HFF-Myc (cell line): ENCODE measurements around the gene PITX2.

ENCODE experiments used
- DNase-seq: peaks from one replicate; pipeline ENCODE4 v3.0.0-alpha.2; 2011; ENCODE audit warnings: low read depth; ENCODE audit errors: extremely low read depth
- H3K4me3 ChIP-seq: replicated peaks from 2 replicates; pipeline ENCODE4 v1.5.1; 2011; ENCODE audit warnings: low read depth, mild to moderate bottlenecking, control low read depth, low read length
- TF ChIP-seq, protein P1 (sequence below): IDR thresholded peaks from 2 replicates; pipeline ENCODE4 v1.5.1; 2012; ENCODE audit warnings: mild to moderate bottlenecking, low read depth, low read length, control low read depth; ENCODE audit errors: missing control alignments

PITX2 gene

DNA sequence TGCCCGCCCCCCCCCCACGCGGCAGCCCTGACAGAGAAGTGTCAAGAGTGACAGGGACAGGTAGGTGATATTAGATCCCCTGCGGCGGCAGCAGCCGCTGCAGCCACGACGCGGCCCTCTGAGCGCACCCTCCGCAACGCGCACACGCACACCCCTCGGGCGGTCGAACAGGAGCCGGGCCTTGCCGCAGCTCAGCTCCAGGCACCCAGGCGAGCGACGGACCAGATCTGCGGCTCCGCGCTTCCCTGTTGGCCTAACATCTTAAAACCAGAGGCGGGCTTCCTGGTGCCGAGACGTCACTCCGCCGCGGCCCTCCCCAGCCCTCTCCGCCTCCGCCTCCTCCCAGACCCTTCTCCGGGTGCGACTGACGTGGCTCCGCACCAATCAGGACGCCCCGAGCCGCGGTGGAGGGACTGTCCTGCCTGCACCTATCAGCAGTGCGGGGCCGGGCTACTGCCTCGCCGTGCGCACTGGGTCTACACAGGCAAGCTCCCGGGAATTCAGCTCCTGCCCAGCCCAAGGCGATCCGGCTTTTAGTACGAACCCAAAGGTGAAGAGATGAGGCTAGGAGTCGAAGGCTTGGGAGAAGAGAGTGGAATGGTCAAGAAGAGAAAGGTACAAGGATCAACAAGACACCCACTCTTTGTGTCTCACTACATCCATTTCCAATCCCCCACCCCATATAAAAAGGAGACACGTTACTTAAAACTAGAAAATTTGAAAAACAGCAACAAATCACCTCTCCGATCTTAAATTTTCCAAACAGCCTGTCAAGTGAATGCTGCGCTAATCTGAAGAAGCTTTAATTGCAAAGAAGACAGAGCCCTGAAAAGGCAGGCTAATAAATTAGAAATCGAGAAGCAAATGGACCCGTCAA lies at the start of gene PITX2:
TSS of gene PITX2 (minus strand) at position 237 of the 877 bp plus-strand sequence. CDS start 617 bp downstream, outside the sequence.
- TF ChIP-seq, protein P1, sequence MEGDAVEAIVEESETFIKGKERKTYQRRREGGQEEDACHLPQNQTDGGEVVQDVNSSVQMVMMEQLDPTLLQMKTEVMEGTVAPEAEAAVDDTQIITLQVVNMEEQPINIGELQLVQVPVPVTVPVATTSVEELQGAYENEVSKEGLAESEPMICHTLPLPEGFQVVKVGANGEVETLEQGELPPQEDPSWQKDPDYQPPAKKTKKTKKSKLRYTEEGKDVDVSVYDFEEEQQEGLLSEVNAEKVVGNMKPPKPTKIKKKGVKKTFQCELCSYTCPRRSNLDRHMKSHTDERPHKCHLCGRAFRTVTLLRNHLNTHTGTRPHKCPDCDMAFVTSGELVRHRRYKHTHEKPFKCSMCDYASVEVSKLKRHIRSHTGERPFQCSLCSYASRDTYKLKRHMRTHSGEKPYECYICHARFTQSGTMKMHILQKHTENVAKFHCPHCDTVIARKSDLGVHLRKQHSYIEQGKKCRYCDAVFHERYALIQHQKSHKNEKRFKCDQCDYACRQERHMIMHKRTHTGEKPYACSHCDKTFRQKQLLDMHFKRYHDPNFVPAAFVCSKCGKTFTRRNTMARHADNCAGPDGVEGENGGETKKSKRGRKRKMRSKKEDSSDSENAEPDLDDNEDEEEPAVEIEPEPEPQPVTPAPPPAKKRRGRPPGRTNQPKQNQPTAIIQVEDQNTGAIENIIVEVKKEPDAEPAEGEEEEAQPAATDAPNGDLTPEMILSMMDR = no peak
- H3K4me3 ChIP-seq = peak within 1 kb of the TSS; percentile 74
- peak; percentile 87 for DNase-seq

DNA sequence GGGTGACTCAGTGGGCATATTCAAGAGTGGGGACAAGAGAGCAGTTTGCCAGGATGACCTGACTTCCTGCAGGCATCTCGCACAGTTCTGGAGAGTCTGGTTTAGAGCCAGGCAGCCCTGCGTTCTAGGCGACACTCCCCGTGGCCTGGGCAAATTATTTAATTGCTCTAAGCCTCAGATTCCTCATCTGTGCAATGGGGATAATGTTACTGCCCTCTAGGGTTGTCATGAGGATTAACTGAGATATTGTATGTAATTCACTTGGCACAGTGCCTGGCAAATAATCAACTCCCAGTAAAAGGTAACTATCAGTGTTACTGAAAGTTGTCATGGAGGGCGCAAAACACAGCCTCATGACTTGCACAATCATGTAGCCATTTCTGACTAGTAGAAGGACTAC lies 48.8 kb upstream of the PITX2 start:
- H3K4me3 ChIP-seq = no peak overlapping the region
- DNase-seq = no peak
- TF ChIP-seq, protein P1 = no peak

DNA sequence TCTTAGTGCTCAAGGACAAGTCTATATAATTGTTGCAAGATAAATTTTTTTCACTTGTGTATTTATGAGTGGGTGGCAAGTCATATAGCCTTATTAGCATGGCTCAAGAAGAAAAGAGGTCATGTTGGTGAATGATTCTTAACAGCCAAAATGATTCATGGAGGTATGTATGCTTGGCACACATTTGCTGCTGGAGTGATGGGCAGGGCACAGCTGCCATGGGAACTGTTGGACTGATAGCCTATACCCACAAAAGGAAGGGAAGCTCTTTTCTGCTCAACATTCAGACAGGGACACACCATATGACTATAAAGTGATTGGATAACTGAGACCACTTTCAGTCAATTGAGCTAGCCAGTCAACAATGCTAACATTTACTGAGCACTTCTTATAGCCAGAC lies 46.8 kb upstream of the PITX2 start:
- no peak overlapping the region for H3K4me3 ChIP-seq
- TF ChIP-seq, protein P1 = no peak
- no peak for DNase-seq

DNA sequence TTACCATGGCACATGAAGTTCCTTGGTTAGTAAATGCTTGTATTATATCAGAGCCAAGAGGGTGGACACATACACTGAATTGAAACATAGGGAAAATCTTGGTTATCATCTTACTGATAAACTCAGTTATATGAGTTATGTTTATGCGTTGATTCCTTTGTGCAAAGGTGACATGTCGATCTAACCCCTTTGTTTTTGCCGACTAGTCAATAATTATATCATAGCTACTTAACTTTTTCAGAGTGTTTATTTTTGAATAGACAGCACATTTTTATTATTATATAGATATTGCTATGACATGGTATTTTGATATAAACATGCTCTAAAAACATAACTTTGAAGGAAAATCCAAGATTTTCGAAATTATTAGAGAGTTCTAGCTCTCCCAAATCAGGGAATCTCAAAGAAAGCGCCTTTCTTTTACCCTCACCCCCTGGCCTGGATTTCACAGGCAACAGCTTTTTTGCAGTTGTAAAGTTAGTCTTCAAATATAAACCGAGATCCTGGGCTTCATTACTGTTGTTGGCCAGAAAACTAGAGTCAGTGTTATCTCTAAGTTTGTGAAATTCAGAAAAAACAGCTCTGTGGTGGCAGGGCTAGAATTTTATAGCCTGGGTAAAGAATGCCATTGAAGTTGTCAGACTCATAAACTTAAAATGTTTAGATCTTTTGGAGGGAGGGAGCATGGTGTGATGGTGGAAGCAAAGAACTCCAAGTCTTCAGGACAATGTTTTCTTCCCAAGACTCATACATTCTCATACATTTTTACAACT lies 45.8 kb upstream of the PITX2 start:
- TF ChIP-seq, protein P1 = no peak
- DNase-seq = no peak
- no peak overlapping the region for H3K4me3 ChIP-seq

DNA sequence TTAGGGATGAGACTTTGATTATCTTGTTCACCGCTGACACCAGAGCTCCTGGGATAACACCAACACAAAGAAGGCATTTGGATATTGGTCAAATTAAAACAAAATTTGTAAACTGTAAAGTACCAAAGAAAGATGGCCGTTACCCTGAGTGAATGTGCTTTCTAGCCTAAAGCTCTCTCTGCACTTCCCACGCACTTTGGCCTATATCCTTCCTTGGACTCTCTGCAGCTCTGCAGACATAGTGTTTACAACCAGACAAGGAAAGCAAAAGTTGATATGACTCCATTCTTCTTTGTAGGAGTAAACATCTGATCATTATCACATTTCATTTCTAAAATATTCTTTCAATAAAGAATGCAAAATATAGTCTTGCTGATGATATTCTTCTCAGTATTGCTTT lies 44.8 kb upstream of the PITX2 start:
- TF ChIP-seq, protein P1 = no peak
- H3K4me3 ChIP-seq = no peak overlapping the region
- DNase-seq = no peak

DNA sequence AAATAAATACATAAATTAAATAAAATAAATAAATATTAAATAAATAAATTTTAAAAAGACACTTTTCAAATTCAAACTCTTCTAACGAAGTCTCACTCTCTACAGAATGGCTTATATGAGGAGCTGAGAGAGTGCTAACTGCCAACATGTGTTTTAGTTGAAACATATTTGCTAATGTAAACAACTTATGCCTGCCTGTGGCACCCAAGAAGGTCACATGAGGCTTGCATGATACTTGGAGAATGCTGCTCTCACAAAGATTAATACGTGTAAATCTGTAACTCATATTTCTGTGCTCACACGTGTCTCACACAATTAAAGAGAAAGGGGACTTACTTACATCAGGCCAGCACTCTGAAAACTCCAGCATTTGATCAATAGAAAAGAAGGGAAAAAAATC lies 43.2 kb upstream of the PITX2 start:
- no peak overlapping the region for H3K4me3 ChIP-seq
- DNase-seq = no peak
- TF ChIP-seq, protein P1 = no peak
